ENCODE data around the gene MRI1.

The MRI1 gene

DNA sequence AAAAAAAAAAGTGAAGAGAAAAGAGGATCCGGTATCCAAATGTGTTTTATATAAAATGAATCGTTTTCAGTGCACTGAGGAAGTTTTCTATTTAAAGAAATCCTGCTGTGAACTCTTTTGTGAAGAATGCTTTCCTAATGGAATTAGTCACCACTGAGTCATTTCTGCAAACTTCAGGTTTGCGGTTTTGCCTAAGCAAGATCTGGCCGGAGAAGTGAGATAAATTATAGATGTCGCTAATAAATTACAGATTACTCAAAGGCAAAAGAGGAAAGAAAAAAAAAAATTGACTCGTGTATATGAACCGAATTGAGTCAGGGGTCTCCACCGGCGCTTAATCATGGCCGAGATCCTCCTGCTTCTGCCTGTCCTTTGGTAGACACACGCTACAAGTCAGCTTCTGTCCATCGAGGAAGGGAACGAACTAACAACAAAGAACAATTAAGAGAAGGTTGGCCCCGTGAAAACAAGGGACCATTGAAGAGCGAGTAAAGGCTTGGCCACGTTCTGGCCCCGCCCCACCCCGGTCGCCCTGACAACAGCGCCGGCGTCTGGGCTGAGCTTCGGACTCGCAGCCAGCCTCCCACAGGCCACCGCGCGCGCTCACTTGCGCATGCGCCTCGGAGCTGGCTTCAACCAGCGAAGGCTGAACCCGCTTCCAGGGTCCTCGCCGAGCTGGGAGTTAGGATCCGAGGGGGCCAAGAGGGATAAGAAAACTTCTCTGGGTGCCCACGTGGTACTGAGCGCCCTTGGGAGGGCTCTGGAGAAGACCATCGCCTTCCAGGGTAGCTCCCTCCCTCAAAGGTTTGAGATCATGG is 33.0 kb upstream of the MRI1 start:
- peak overlapping the region; percentile 93 for H3K9ac ChIP-seq (ENCODE audit: low read length)
- peak overlapping the region; percentile 96 for H2AFZ ChIP-seq (ENCODE audit: low read depth, low read length)
- H4K20me1 ChIP-seq (ENCODE audit: insufficient read depth, low read length): no peaks in the 10 kb centered on the region
- H3K4me3 ChIP-seq (ENCODE audit: low read length): peak overlapping the region; percentile 96
- TF ChIP-seq EZH2phosphoT487 (IDR thresholded peaks at IDR 0.05; ENCODE audit: low read depth): no peak
- TF ChIP-seq, protein P1, sequence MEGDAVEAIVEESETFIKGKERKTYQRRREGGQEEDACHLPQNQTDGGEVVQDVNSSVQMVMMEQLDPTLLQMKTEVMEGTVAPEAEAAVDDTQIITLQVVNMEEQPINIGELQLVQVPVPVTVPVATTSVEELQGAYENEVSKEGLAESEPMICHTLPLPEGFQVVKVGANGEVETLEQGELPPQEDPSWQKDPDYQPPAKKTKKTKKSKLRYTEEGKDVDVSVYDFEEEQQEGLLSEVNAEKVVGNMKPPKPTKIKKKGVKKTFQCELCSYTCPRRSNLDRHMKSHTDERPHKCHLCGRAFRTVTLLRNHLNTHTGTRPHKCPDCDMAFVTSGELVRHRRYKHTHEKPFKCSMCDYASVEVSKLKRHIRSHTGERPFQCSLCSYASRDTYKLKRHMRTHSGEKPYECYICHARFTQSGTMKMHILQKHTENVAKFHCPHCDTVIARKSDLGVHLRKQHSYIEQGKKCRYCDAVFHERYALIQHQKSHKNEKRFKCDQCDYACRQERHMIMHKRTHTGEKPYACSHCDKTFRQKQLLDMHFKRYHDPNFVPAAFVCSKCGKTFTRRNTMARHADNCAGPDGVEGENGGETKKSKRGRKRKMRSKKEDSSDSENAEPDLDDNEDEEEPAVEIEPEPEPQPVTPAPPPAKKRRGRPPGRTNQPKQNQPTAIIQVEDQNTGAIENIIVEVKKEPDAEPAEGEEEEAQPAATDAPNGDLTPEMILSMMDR (IDR thresholded peaks at IDR 0.05; ENCODE audit: low read depth, low read length): no peak
- H3K27ac ChIP-seq (ENCODE audit: low read length): peak overlapping the region; percentile 82
- H3K4me2 ChIP-seq (ENCODE audit: low read length): peak overlapping the region; percentile 99
- H3K4me1 ChIP-seq (ENCODE audit: low read length): peaks cover 25% of the 10 kb centered on the region
- no peaks in the 10 kb centered on the region for H3K36me3 ChIP-seq (replicated peaks; ENCODE audit: low read depth, low read length)
- H3K79me2 ChIP-seq (ENCODE audit: low read length): no peaks in the 10 kb centered on the region
- no peaks in the 10 kb centered on the region for H3K9me3 ChIP-seq (ENCODE audit: insufficient read depth, low read length)
- no peaks in the 10 kb centered on the region for H3K27me3 ChIP-seq (ENCODE audit: low read depth, low read length)

DNA sequence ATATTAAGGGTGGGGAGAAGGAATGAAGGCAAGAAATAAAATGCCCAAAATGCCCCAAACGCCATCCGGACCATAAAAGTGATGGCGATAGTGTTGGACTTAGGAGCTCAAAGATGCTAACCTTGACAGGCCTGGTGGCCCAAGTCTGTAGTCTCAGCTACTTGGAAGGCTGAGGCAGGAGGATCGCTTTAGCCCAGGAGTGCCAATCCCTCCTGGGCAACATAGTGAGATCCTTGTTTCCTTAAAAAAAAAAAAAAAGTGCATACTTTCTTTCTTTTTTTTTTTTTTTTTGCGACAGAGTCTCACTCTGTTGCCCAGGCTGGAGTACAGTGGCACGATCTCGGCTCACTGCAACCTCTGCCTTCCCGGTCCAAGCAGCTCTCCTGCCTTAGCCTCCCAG is 32.0 kb upstream of the MRI1 start:
- peak overlapping the region; percentile 96 for H3K4me3 ChIP-seq (ENCODE audit: low read length)
- H2AFZ ChIP-seq (ENCODE audit: low read depth, low read length): no peak overlapping the region
- no peak overlapping the region for H3K27ac ChIP-seq (ENCODE audit: low read length)
- no peak overlapping the region for H3K9ac ChIP-seq (ENCODE audit: low read length)
- no peaks in the 10 kb centered on the region for H3K36me3 ChIP-seq (replicated peaks; ENCODE audit: low read depth, low read length)
- TF ChIP-seq, protein P1 (IDR thresholded peaks at IDR 0.05; ENCODE audit: low read depth, low read length): no peak
- no peak for TF ChIP-seq EZH2phosphoT487 (IDR thresholded peaks at IDR 0.05; ENCODE audit: low read depth)
- no peaks in the 10 kb centered on the region for H3K9me3 ChIP-seq (ENCODE audit: insufficient read depth, low read length)
- peak overlapping the region; percentile 99 for H3K4me2 ChIP-seq (ENCODE audit: low read length)
- H3K79me2 ChIP-seq (ENCODE audit: low read length): no peaks in the 10 kb centered on the region
- H4K20me1 ChIP-seq (ENCODE audit: insufficient read depth, low read length): no peaks in the 10 kb centered on the region
- H3K4me1 ChIP-seq (ENCODE audit: low read length): peaks cover 25% of the 10 kb centered on the region
- H3K27me3 ChIP-seq (ENCODE audit: low read depth, low read length): no peaks in the 10 kb centered on the region

DNA sequence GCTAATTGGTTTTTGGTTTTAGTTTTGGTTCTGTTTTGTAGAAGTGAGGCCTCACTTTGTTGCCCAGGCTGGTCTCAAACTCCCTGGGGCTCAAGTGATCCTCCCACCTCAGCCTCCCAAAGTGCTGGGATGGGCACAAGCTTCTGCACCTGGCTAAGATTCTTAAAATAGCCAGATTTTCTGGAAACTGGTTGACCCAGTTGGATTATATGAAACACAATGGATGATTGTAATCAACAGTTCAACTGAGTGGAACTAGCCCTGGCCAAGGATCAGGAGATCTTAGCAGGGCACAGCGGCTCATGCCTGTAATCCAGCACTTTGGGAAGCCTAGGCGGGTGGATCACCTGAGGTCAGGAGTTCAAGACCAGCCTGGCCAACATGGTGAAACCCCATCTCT is 29.6 kb upstream of the MRI1 start:
- TF ChIP-seq, protein P1 (IDR thresholded peaks at IDR 0.05; ENCODE audit: low read depth, low read length): no peak
- TF ChIP-seq EZH2phosphoT487 (IDR thresholded peaks at IDR 0.05; ENCODE audit: low read depth): no peak
- Histone ChIP-seq H3K27ac (ENCODE audit: low read length) (no peak overlapping the region), H3K4me3 (ENCODE audit: low read length) (no peak overlapping the region)

DNA sequence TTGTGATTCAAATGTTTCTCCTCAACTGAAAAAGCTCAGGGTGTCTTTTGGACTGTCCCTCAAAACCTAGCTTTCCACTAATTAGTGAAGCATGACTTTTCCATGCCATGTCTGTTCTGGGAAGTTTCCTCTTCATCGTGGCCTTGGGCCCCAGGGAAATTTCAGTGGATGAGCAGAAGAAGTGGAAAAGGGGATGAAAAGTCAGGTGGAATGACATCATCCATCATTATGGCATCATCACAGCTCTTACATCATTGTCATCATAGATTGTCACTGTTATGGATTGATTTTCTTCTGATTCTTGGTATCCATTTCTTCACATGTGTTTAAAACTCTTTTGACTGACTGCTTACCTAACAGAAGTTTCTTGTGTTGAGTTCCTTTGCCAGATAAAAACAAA is 26.2 kb upstream of the MRI1 start:
- Histone ChIP-seq H3K9me3 (ENCODE audit: insufficient read depth, low read length) (no peaks in the 10 kb centered on the region), H3K79me2 (ENCODE audit: low read length) (no peaks in the 10 kb centered on the region), H3K36me3 (replicated peaks; ENCODE audit: low read depth, low read length) (no peaks in the 10 kb centered on the region), H3K4me2 (ENCODE audit: low read length) (no peak overlapping the region), H3K27ac (ENCODE audit: low read length) (no peak overlapping the region), H3K4me1 (ENCODE audit: low read length) (no peaks in the 10 kb centered on the region), H3K27me3 (ENCODE audit: low read depth, low read length) (no peaks in the 10 kb centered on the region), H4K20me1 (ENCODE audit: insufficient read depth, low read length) (no peaks in the 10 kb centered on the region), H2AFZ (ENCODE audit: low read depth, low read length) (no peak overlapping the region), H3K4me3 (ENCODE audit: low read length) (no peak overlapping the region), H3K9ac (ENCODE audit: low read length) (no peak overlapping the region)
- TF ChIP-seq, protein P1 (IDR thresholded peaks at IDR 0.05; ENCODE audit: low read depth, low read length): no peak
- no peak for TF ChIP-seq EZH2phosphoT487 (IDR thresholded peaks at IDR 0.05; ENCODE audit: low read depth)

More for the DNA sequence above, 29.6 kb upstream of the MRI1 start:
- Histone ChIP-seq H3K79me2 (ENCODE audit: low read length) (no peaks in the 10 kb centered on the region), H3K9ac (ENCODE audit: low read length) (no peak overlapping the region), H3K36me3 (replicated peaks; ENCODE audit: low read depth, low read length) (no peaks in the 10 kb centered on the region), H3K27me3 (ENCODE audit: low read depth, low read length) (no peaks in the 10 kb centered on the region), H3K4me1 (ENCODE audit: low read length) (peaks cover 22% of the 10 kb centered on the region), H3K9me3 (ENCODE audit: insufficient read depth, low read length) (no peaks in the 10 kb centered on the region), H3K4me2 (ENCODE audit: low read length) (no peak overlapping the region), H2AFZ (ENCODE audit: low read depth, low read length) (no peak overlapping the region), H4K20me1 (ENCODE audit: insufficient read depth, low read length) (no peaks in the 10 kb centered on the region)
